A549 (cell line): ENCODE results near the gene ERICH2.

Experiments used
- CEBPB ChIP-seq, 2 experiments: fragments of >200 bp in 1 of 2; sonication (Bioruptor Twin) in 1 of 2; formaldehyde crosslinking in 1 of 2; IDR thresholded peaks; 2 replicates each; pipeline ENCODE4 v1.6.1; 2012 to 2016
- CHD4 ChIP-seq: fragments of 200-600 bp; sonication (generic); IDR thresholded peaks from 2 replicates; pipeline ENCODE4 v1.6.1; 2016; ENCODE audit warnings: antibody characterized with exemption, mild to moderate bottlenecking, borderline replicate concordance
- EP300 ChIP-seq, 2 experiments: fragments of >200 bp; sonication (Bioruptor Twin); formaldehyde crosslinking; IDR thresholded peaks; 2 replicates in 1 of 2; 3 replicates in 1 of 2; pipeline ENCODE4 v1.6.1; 2016 to 2017
- HDAC2 ChIP-seq: fragments of 200-600 bp; sonication (generic); IDR thresholded peaks from 2 replicates; pipeline ENCODE4 v1.6.1; 2016
- KDM5A ChIP-seq: fragments of 200-600 bp; sonication (generic); IDR thresholded peaks from 2 replicates; pipeline ENCODE4 v1.6.1; 2016; ENCODE audit warnings: antibody characterized with exemption, mild to moderate bottlenecking
- MYC ChIP-seq: IDR thresholded peaks from 2 replicates; pipeline ENCODE4 v1.6.1; 2012; ENCODE audit warnings: mild to moderate bottlenecking, inconsistent platforms, low read length, improper control_type of control experiment, borderline replicate concordance
- POLR2A ChIP-seq: IDR thresholded peaks from 2 replicates; pipeline ENCODE4 v1.6.1; 2012; ENCODE audit warnings: mild to moderate bottlenecking, low read length
- ZNF302 ChIP-seq: fragments of 250-450 bp; sonication (Bioruptor Pico); IDR thresholded peaks from 2 replicates; pipeline ENCODE4 v1.9.0; 2021; ENCODE audit warnings: inconsistent platforms, mild to moderate bottlenecking, moderate library complexity
- TF ChIP-seq, protein P1 (sequence below): fragments of 200-600 bp; sonication (generic); IDR thresholded peaks from 2 replicates; pipeline ENCODE4 v1.6.1; 2016; ENCODE audit warnings: antibody characterized with exemption, mild to moderate bottlenecking, moderate library complexity
- TF ChIP-seq, protein P2 (sequence below): fragments of >200 bp; sonication (Bioruptor Twin); formaldehyde crosslinking; IDR thresholded peaks from 3 replicates; pipeline ENCODE4 v1.5.1; 2016
- TF ChIP-seq, protein P3 (sequence below): fragments of 450-650 bp; IDR thresholded peaks from 2 replicates; pipeline ENCODE4 v1.6.1; 2014; ENCODE audit warnings: antibody characterized with exemption

DNA sequence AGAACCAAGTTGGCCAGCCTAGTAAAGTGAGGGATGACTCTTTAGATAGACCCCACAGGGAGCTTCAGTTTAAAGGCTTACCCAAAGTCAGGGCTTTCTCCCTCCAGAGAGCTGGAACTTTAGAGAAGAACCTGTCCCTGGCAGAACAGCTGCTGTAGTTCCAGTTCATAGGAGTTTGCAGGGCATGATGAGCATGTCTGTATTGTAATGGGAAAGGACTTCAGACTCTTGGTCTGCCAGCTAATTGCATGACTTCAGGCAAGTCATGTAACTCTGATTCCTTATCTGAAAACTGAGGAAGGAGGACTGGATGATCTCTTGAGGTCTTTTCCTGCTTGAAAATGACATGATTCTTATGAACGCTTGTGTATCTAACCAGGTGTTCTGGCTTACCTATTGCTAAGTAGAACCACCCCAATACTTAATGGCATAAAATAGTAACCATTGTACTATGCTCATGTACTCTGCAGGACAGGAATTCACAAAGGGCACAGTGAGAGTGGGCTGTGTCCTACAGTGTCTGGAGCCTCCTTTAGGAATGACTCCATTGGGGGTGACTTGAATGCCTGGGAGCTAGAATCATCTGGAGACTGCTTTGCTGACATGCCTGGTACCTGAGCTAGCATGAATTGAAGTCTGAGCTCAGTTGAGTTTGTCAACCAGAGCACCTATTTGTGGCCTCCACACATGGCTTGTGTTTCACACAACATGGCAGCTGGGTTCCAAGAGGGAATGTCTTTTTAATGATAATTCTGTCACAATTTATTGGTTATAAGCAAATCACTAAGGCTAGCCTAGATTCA lies 36.2 kb upstream of the ERICH2 start:
- TF ChIP-seq KDM5A: no peak
- TF ChIP-seq, protein P1, sequence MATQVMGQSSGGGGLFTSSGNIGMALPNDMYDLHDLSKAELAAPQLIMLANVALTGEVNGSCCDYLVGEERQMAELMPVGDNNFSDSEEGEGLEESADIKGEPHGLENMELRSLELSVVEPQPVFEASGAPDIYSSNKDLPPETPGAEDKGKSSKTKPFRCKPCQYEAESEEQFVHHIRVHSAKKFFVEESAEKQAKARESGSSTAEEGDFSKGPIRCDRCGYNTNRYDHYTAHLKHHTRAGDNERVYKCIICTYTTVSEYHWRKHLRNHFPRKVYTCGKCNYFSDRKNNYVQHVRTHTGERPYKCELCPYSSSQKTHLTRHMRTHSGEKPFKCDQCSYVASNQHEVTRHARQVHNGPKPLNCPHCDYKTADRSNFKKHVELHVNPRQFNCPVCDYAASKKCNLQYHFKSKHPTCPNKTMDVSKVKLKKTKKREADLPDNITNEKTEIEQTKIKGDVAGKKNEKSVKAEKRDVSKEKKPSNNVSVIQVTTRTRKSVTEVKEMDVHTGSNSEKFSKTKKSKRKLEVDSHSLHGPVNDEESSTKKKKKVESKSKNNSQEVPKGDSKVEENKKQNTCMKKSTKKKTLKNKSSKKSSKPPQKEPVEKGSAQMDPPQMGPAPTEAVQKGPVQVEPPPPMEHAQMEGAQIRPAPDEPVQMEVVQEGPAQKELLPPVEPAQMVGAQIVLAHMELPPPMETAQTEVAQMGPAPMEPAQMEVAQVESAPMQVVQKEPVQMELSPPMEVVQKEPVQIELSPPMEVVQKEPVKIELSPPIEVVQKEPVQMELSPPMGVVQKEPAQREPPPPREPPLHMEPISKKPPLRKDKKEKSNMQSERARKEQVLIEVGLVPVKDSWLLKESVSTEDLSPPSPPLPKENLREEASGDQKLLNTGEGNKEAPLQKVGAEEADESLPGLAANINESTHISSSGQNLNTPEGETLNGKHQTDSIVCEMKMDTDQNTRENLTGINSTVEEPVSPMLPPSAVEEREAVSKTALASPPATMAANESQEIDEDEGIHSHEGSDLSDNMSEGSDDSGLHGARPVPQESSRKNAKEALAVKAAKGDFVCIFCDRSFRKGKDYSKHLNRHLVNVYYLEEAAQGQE: no peak
- no peak for TF ChIP-seq MYC
- TF ChIP-seq ZNF302 (CRISPR knock-in tag): no peak
- TF ChIP-seq, protein P2, sequence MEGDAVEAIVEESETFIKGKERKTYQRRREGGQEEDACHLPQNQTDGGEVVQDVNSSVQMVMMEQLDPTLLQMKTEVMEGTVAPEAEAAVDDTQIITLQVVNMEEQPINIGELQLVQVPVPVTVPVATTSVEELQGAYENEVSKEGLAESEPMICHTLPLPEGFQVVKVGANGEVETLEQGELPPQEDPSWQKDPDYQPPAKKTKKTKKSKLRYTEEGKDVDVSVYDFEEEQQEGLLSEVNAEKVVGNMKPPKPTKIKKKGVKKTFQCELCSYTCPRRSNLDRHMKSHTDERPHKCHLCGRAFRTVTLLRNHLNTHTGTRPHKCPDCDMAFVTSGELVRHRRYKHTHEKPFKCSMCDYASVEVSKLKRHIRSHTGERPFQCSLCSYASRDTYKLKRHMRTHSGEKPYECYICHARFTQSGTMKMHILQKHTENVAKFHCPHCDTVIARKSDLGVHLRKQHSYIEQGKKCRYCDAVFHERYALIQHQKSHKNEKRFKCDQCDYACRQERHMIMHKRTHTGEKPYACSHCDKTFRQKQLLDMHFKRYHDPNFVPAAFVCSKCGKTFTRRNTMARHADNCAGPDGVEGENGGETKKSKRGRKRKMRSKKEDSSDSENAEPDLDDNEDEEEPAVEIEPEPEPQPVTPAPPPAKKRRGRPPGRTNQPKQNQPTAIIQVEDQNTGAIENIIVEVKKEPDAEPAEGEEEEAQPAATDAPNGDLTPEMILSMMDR: no peak
- no peak for TF ChIP-seq EP300 (IDR thresholded peaks at IDR 0.05)
- TF ChIP-seq, protein P3, sequence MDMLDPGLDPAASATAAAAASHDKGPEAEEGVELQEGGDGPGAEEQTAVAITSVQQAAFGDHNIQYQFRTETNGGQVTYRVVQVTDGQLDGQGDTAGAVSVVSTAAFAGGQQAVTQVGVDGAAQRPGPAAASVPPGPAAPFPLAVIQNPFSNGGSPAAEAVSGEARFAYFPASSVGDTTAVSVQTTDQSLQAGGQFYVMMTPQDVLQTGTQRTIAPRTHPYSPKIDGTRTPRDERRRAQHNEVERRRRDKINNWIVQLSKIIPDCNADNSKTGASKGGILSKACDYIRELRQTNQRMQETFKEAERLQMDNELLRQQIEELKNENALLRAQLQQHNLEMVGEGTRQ: no peak
- no peak for TF ChIP-seq POLR2A
- TF ChIP-seq CEBPB (IDR thresholded peaks at IDR 0.05): no peak
- TF ChIP-seq HDAC2: no peak
- TF ChIP-seq CHD4: no peak
